Stimulated activated CD4-positive, alpha-beta T cell treated with anti-CD3 and anti-CD28 coated beads, TNF-alpha, amount 100 ng/mL, for 48 hours (primary cell): ENCODE results near the gene ATPAF1.
"Not testable (repeated sequence)": the region's sequence is repeated elsewhere in the genome, so short reads cannot be mapped to it uniquely, and the experiment has no call there.

Experiments used
- DNase-seq, 3 donors: peaks; one replicate each; pipeline ENCODE4 v3.0.0-alpha.2; 2020; ENCODE audit warnings: low read depth in 3 of 3

ATPAF1 gene, protein sequence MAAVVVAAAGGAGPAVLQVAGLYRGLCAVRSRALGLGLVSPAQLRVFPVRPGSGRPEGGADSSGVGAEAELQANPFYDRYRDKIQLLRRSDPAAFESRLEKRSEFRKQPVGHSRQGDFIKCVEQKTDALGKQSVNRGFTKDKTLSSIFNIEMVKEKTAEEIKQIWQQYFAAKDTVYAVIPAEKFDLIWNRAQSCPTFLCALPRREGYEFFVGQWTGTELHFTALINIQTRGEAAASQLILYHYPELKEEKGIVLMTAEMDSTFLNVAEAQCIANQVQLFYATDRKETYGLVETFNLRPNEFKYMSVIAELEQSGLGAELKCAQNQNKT

DNA sequence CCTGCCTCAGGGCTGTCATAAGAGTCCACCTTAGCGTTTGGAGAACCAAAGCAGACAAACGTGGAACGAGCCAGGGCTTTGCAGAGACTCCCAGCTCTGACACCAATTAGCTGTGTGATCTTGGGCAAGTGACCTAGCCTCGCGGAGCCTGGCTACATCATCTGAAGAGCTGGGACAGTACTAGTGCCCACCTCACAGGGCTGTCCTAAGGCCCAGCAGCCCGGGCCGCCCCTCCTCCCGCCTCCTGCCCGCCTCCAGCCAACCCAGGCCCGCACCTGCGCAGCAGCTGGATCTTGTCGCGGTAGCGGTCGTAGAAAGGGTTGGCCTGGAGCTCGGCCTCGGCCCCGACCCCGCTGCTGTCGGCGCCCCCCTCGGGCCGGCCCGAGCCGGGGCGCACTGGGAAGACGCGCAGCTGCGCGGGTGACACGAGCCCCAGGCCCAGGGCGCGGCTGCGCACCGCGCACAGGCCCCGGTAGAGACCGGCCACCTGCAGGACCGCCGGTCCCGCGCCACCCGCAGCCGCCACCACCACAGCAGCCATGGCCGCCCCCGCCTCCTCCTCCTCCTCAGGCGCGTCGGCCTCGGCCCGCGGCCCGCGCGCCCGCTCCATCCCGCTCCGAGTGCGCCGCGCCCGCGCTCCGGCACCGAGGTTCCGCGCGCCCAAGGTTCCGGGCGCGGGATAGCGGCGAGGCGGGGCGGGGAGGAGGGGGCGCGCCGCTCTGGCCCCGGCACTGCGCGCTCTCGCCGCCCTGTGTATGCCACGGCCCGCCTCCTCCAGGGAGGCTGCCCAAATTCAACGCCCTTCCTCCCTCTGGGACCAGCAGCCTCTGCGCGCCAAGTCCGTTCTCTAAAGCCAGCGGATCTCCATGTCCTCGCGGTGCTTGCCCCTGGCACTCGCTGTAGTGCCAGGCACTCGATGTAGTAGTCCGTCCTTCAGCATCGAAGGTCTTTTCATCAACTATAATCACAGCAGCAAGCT lies at the start of gene ATPAF1:
Gene ATPAF1 (minus strand): TSS at position 583 of the 979 bp plus-strand sequence. CDS start 42 bp downstream, at position 541.
- peak; percentile 33 to 44 (median 42) for DNase-seq

DNA sequence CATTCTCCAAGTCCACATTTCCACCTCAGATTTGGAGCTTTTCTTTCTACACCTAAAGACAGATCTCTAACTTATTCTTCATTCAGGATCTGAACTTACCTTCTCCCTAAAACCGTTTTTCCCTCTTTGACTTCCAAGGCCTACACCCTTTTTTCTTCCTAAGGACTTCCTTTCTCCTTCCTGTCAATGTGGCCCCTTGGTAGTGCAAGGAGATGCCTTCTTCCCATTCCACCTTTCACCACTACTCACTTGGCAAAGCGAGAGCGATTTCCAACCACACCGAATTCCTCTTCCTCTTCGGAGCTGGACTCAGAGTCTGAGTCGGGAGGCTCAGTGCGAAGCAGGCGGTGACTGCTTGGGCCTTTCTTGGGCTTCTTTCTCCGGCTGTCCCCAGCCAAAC lies 49.5 kb upstream of the ATPAF1 start:
- no peak for DNase-seq

- no peak for DNase-seq
Measured at GRCh38 chr1:46714976-46715375, 46.8 kb upstream of the ATPAF1 start.

DNA sequence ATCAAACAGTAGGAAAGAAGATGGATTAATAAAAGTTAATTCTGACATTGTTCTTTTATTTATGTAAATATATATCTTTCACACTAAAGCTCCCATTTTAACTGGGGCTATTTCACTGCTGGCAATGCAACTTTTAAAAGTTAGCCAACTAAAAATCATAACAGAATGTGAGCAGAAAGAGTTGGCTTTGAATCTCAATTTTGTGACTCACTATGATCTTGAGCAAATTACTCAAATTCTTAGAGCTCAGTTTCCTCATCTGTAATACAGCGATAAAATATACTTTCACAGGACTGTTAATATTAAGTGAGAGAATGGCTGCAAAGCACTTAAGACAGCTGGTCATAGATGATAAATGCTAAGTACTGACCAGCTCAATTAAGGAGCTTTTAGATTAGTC lies 40.0 kb upstream of the ATPAF1 start:
- no peak for DNase-seq

DNA sequence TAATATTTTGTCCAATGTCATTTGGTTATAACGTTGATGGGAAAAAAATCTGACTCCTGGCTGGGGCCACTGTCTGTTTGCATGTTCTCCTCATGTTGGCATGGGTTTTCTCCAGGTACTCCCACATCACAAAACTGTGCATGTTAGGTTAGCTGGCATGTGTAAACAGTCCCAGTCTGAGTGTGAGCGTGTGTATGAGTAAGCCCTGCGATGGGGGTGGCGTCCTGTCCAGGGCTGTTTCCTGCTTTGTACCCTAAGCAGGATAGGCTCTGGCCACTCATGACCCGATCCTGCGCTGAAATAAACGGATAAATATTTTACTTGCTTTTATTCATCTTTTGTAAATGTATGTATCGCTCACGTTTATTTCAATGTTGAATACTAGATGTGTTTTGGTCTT lies 37.2 kb upstream of the ATPAF1 start:
- DNase-seq, result no peak

DNA sequence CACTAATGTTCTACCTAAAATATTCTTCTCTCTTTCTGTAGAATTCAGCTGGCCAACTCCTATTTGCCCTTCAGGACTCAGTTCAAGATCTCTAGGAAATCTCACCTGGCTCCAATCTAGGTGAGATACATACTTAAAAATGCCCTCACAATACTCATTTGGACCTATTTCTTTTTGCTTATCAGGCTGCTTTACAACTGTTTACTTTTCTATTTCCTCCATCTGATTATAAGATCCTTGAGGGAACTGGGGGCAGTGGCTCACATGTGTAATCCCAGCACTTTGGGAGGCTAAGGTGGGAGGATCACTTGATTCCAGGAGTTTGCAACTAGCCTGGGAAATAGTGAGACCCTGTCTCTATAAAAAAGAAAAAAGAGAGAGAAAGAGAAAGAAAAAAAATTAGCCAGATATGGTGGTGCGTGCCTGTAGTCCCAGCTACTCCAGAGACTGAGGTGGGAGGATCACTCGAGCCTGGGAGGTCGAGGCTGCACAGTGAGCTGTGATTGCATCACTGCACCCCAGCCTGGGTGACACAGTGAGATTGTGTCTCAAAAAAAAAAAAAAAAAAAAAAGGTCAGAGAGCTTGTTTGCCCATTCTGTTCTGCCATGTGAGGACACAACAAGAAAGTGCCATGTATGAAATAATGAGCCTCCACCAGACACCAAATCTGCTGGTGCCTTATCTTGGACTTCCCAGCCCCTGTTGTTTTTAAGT lies 35.9 kb upstream of the ATPAF1 start:
- no peak for DNase-seq

DNA sequence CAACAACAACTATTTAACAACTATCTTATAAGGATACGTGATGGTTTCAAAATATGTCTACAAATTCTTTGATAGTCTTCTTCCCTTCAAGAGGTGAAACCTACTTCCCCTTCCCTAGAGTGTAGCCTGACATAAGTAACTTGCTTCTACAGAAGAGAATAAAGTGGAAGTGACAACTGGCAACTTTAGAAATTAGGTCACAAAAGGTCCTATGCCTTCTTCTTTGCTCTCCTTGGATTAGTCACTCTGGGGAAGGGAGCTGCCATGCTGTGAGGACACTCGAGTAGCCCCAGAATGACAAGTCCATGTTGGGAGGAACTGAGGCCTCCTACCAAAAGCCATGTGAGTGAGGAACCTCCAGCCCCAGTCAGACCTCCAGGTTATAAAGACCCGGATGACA lies 31.5 kb upstream of the ATPAF1 start:
- no peak for DNase-seq

- DNase-seq, result no peak
Measured at GRCh38 chr1:46697053-46697452, 28.9 kb upstream of the ATPAF1 start.

DNA sequence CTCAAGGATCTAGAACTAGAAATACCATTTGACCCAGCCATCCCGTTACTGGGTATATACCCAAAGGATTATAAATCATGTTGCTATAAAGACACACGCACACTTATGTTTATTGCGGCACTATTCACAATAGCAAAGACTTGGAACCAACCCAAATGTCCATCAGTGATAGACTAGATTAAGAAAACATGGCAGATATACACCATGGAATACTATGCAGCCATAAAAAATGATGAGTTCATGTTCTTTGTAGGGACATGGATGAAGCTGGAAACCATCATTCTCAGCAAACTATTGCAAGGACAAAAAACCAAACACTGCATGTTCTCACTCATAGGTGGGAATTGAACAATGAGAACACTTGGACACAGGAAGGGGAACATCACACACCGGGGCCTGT lies 26.5 kb upstream of the ATPAF1 start:
- DNase-seq, result not testable (repeated sequence)

- no peak for DNase-seq
Measured at GRCh38 chr1:46692811-46693770, 24.9 kb upstream of the ATPAF1 start.

GRCh38 chr1:46691997-46692790 lies 24.0 kb upstream of the ATPAF1 start:
- no peak for DNase-seq

DNA sequence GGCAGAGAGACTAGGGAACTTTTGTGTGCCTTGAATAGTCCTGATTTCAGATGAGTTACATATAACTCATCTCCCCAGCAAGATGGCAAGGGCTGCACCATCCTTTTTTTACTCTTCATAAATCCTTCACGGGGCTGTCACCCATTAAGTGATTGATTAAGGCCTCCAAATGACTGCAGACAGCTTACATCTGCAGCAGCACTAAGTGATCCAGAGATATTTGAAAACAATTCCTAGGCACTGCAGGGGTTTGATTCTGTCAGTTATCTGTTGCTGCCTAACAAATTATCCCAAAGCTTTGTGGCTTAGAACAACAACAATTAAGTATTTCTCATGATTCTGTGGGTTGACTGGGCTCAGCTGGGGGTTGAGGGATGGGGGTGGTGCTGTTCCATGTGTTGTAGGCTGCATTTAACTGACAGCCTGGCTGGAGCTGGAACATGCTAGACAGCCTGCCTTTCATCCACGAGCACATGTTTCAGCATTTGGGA lies 22.8 kb upstream of the ATPAF1 start:
- DNase-seq, result no peak

- no peak for DNase-seq
Measured at GRCh38 chr1:46689897-46690296, 21.7 kb upstream of the ATPAF1 start.

DNA sequence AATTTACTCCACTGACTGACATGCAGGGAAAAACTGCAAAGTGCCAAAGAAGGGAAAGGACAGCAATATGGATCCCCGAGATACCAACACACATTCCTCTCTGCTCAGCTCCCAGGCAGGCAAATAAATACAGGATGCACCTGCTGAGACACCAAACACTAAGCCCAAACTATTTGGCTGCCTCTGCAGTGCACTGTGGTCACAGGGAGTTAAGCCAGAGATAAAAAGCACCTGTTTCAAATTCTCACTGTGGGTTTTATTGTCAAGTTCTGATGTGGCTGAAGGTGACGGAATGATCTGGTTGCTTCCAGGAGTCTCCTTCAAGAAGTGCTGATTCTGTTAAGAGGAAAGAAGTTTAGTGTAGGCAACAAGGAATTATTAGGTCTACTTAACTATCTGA lies 21.2 kb upstream of the ATPAF1 start:
- DNase-seq, result no peak

GRCh38 chr1:46687921-46688509 lies 19.9 kb upstream of the ATPAF1 start:
- no peak for DNase-seq

GRCh38 chr1:46687093-46687659 lies 19.0 kb upstream of the ATPAF1 start:
- no peak for DNase-seq

GRCh38 chr1:46686255-46686654 lies 18.1 kb upstream of the ATPAF1 start:
- DNase-seq, result no peak

DNA sequence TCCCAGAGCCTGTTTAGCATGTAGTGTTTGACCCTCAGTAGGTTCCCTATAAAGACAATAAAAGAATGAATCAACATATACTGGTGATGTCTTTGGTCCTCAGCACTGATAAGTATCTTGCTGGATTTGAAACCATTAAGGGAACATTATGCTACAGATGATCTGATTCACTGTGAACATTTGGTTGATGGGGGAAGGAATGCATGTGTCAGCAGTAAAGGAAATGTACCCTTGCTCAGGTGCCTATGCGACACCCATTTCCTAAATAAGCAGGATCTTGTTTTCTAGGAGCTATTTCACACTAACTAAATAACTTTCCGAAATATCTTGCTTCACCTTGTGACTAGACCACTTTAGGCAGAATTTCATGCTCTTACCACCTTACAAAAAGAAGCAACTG lies 16.5 kb upstream of the ATPAF1 start:
- no peak for DNase-seq

DNA sequence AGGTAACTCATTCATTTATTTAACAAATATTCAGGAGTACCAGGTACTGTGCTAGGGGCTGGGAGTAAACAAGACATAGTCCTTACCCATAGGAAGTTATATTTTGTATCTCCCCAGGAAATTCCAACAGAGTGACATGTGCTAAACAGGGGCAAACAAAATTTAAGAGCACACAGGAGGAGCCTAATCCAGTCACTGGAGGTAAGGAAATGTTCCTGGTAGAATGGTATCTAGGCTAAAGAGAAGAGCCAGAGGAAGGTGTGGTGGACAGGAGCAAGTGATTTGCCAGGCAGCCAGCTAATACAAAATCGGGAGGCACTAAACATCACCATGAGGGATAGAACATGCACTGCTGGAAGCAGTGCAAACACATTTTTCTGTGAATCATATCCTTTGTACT lies 13.9 kb upstream of the ATPAF1 start:
- DNase-seq, result no peak
